Heart left ventricle (tissue), 16 donors: ENCODE measurements around the gene EFHC1. TPM values are rescaled to one million over a fixed set of nuclear protein-coding genes. Genes with fewer than 3 reads are reported as not detected.

Experiments used
- ATAC-seq, 4 donors: fragments of 200-7000 bp; cut with Tn5 transposase; one replicate each; pipeline ENCODE4 v1.9.1; 2020 to 2022; ENCODE audit warnings: moderate library complexity in 4 of 4, mild to moderate bottlenecking in 3 of 4, moderate number of reproducible peaks in 1 of 4
- DNase-seq, 5 donors: peaks; one replicate each; pipeline ENCODE4 v3.0.0-alpha.2; 2020
- H3K27ac ChIP-seq, 12 donors: fragments of 200-600 bp; sonication (generic) in 4 of 12; one replicate each; pipeline versions ENCODE4 v1.5.0 to v1.8.0; 2016 to 2022; ENCODE audit warnings: mild to moderate bottlenecking in 2 of 12
- H3K27me3 ChIP-seq, 9 donors: fragments of 200-600 bp; sonication (generic) in 2 of 9; one replicate each; pipeline versions ENCODE4 v1.5.1 to v1.8.0; 2016 to 2022; ENCODE audit warnings: mild to moderate bottlenecking in 3 of 9
- H3K36me3 ChIP-seq, 9 donors: fragments of 200-600 bp; sonication (generic) in 2 of 9; one replicate each; pipeline versions ENCODE4 v1.5.0 to v1.8.0; 2018 to 2022; ENCODE audit warnings: mild to moderate bottlenecking in 2 of 9
- H3K4me1 ChIP-seq, 12 donors: fragments of 200-600 bp; sonication (generic) in 4 of 12; one replicate each; pipeline versions ENCODE4 v1.5.0 to v1.8.0; 2016 to 2022; ENCODE audit warnings: mild to moderate bottlenecking in 3 of 12
- H3K4me3 ChIP-seq, 12 donors: fragments of 200-600 bp; sonication (generic) in 4 of 12; one replicate each; pipeline versions ENCODE4 v1.5.0 to v1.8.0; 2017 to 2022; ENCODE audit warnings: mild to moderate bottlenecking in 9 of 12, moderate library complexity in 4 of 12
- H3K9me3 ChIP-seq, 12 donors: fragments of 200-600 bp; sonication (generic) in 4 of 12; one replicate each; pipeline versions ENCODE4 v1.5.0 to v1.8.0; 2016 to 2022; ENCODE audit warnings: mild to moderate bottlenecking in 1 of 12
- POLR2A ChIP-seq, 2 donors: fragments of 450-650 bp; IDR thresholded peaks; one replicate each; pipeline ENCODE4 v1.6.1; 2017; ENCODE audit warnings: antibody characterized with exemption in 2 of 2, mild to moderate bottlenecking in 2 of 2, moderate library complexity in 2 of 2
- WGBS, 4 donors: extraction: QIAGEN DNeasy Blood & Tissue Kit in 2 of 4; methylation state at CpG; one replicate each; pipeline versions ENCODE4 v1.1.5 to v1.1.7; 2013 to 2018; 5-methylcytosine and 5-hydroxymethylcytosine counted together
- intact Hi-C, 10 donors: fragments of 100-400 bp; cut with DNase I; formaldehyde crosslinking; loops; one replicate each; pipeline versions ENCODE4 v1.11.1 to v1.14.2; 2022
- polyA plus RNA-seq, 2 donors: library from polyadenylated mRNA; stranded (reverse); fragments of 200-250 nt; gene quantifications; one replicate each; pipeline ENCODE4 v1.2.3, GENCODE V29; 2013
- total RNA-seq, 9 donors: library from RNA; depleted of rRNA in 2 of 9; stranded (reverse); fragments of >200 nt in 2 of 9; fragmentation: NEBNext Ultra II Directional in 3 of 9; extraction: Animal tissue kit (Norgen Biotek cat#: 25700) in 3 of 9; gene quantifications; one replicate each; pipeline versions ENCODE4 v1.1.0 to v1.2.4, GENCODE V29; 2016 to 2023
- TF ChIP-seq, protein P1 (sequence below), 12 donors: fragments of 200-600 bp; sonication (generic) in 4 of 12; IDR thresholded peaks; one replicate each; pipeline versions ENCODE4 v1.5.0 to v1.8.0; 2018 to 2022; ENCODE audit warnings: antibody characterized with exemption in 12 of 12, mild to moderate bottlenecking in 5 of 12
- donor health status: ischemic (EF 13 %, LVEDD 7.1; RV severe dilation, severe dysfunction).
- donor health status: healthy with polysubstance abuse.
- donor health status: DM: no; HTN: yes; CAD: no.
- donor health status: DM: no; HTN: no; CAD: no.
- donor health status: ischemic (EF 25% LVEDD 6.9; RV normal size, moderate dysfunction).
- donor health status: ischemic (EF 25% LVEDD 5.7; RV mildly dilated, moderate dysfunction).
- donor health status: healthy.
- donor health status: DM: yes; HTN: yes; CAD: no.
- donor health status: ischemic (EF 35%, LVEDD 5.7; RV mildly dilated, moderate dysfunction).
- donor health status: nonischemic (EF 11% LVEDD 7.7; RV severe dilation, severe dysfunction).
- donor health status: DM: yes; HTN: yes; CAD: no.
- donor health status: PGD.
- donor health status: ischemic (EF 29% LVEDD 5.4; RV normal size, mild dysfunction).
- donor health status: nonischemic (EF 23%, LVEDD 6.1; RV moderate dilation, normal function).

EFHC1 gene
- total and polyA plus RNA-seq, 11 donors = 2.6 to 14.4 (median 4.3) TPM

- Histone ChIP-seq H3K4me3 (no peak overlapping the region), H3K9me3 (no peaks in the 10 kb centered on the region), H3K36me3 (peaks cover 0 to 3% (median 0%) of the 10 kb centered on the region in 9 donors), H3K27me3 (no peaks in the 10 kb centered on the region), H3K27ac (no peak overlapping the region), H3K4me1 (peaks cover 0 to 87% (median 59%) of the 10 kb centered on the region in 12 donors)
- TF ChIP-seq, protein P1, sequence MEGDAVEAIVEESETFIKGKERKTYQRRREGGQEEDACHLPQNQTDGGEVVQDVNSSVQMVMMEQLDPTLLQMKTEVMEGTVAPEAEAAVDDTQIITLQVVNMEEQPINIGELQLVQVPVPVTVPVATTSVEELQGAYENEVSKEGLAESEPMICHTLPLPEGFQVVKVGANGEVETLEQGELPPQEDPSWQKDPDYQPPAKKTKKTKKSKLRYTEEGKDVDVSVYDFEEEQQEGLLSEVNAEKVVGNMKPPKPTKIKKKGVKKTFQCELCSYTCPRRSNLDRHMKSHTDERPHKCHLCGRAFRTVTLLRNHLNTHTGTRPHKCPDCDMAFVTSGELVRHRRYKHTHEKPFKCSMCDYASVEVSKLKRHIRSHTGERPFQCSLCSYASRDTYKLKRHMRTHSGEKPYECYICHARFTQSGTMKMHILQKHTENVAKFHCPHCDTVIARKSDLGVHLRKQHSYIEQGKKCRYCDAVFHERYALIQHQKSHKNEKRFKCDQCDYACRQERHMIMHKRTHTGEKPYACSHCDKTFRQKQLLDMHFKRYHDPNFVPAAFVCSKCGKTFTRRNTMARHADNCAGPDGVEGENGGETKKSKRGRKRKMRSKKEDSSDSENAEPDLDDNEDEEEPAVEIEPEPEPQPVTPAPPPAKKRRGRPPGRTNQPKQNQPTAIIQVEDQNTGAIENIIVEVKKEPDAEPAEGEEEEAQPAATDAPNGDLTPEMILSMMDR (IDR thresholded peaks at IDR 0.05) = no peak
- no peak for TF ChIP-seq POLR2A (IDR thresholded peaks at IDR 0.05)
- ATAC-seq = no peak
- WGBS, 4 donors = 90 to 97% (median 94%) methylated on average over 2 of the region's 2 CpGs
- no peak for DNase-seq
- intact Hi-C loops = no loop called here
These were observed 133.6 kb downstream of the EFHC1 start for GRCh38 chr6:52553719-52554118.

GRCh38 chr6:52554684-52555280 lies 134.6 kb downstream of the EFHC1 start:
- no peaks in the 10 kb centered on the region for H3K27me3 ChIP-seq
- no peak for TF ChIP-seq POLR2A (IDR thresholded peaks at IDR 0.05)
- TF ChIP-seq, protein P1 (IDR thresholded peaks at IDR 0.05) = no peak
- no peaks in the 10 kb centered on the region for H3K9me3 ChIP-seq
- 96 to 98% (median 98%) methylated on average over 6 of the region's 6 CpGs for WGBS, 4 donors
- DNase-seq = no peak
- H3K4me1 ChIP-seq = peaks cover 0 to 84% (median 53%) of the 10 kb centered on the region in 12 donors
- ATAC-seq = no peak
- intact Hi-C loops = no loop called here
- H3K4me3 ChIP-seq = no peak overlapping the region
- H3K36me3 ChIP-seq = peaks cover 0 to 2% (median 0%) of the 10 kb centered on the region in 9 donors
- no peak overlapping the region for H3K27ac ChIP-seq

GRCh38 chr6:52555518-52556233 lies 135.5 kb downstream of the EFHC1 start:
- H3K27ac ChIP-seq = no peak overlapping the region

More at GRCh38 chr6:52555518-52556233, 135.5 kb downstream of the EFHC1 start:
- 59 to 71% (median 63%) methylated on average over 5 of the region's 5 CpGs for WGBS, 4 donors
- no peak for DNase-seq
- H3K9me3 ChIP-seq = no peaks in the 10 kb centered on the region
- no peak for TF ChIP-seq POLR2A (IDR thresholded peaks at IDR 0.05)
- TF ChIP-seq, protein P1 (IDR thresholded peaks at IDR 0.05) = no peak
- intact Hi-C loops = no loop called here
- no peak overlapping the region for H3K4me3 ChIP-seq
- no peak for ATAC-seq
- H3K4me1 ChIP-seq = peaks cover 0 to 80% (median 49%) of the 10 kb centered on the region in 12 donors
- H3K27me3 ChIP-seq = no peaks in the 10 kb centered on the region
- H3K36me3 ChIP-seq = peaks cover 0 to 2% (median 0%) of the 10 kb centered on the region in 9 donors
